Stimulated activated CD8-positive, alpha-beta memory T cell treated with anti-CD3 and anti-CD28 coated beads, Interleukin-15, amount 100 ng/mL, for 24 hours (primary cell): ENCODE measurements around the gene SRRD.
A peak's percentile ranks its signal among the peaks of the same experiment; 100 is the strongest.

ENCODE experiments used
- DNase-seq: peaks from one replicate; pipeline ENCODE4 v3.0.0-alpha.2; 2020; ENCODE audit warnings: low read depth

Gene SRRD

GRCh38 chr22:26482161-26482560, 1.5 kb upstream of the SRRD start:
- DNase-seq = no peak

GRCh38 chr22:26483043-26483438, 636 bp upstream of the SRRD start:
- no peak for DNase-seq

GRCh38 chr22:26484360-26484706, 656 bp downstream of the SRRD start:
- DNase-seq = no peak

GRCh38 chr22:26485013-26485412, 1.3 kb downstream of the SRRD start:
- no peak for DNase-seq

GRCh38 chr22:26485806-26486390, 2.2 kb downstream of the SRRD start:
- DNase-seq = no peak

GRCh38 chr22:26486394-26486793, 2.7 kb downstream of the SRRD start:
- no peak for DNase-seq

- DNase-seq = no peak
Observed at GRCh38 chr22:26487996-26488395, 4.3 kb downstream of the SRRD start.

GRCh38 chr22:26489447-26490036, 5.9 kb downstream of the SRRD start:
- DNase-seq = no peak

GRCh38 chr22:26492220-26492619, 8.5 kb downstream of the SRRD start:
- no peak for DNase-seq

GRCh38 chr22:26494506-26494905, 10.8 kb downstream of the SRRD start:
- DNase-seq = no peak

- DNase-seq = no peak
Observed at GRCh38 chr22:26496456-26496855, 12.8 kb downstream of the SRRD start.

- DNase-seq = no peak
Observed at GRCh38 chr22:26499188-26499703, 15.6 kb downstream of the SRRD start.

- no peak for DNase-seq
Observed at GRCh38 chr22:26501996-26502395, 18.3 kb downstream of the SRRD start.

GRCh38 chr22:26502688-26503561, 19.2 kb downstream of the SRRD start:
- DNase-seq = no peak

GRCh38 chr22:26503758-26504157, 20.1 kb downstream of the SRRD start:
- no peak for DNase-seq

GRCh38 chr22:26508148-26508547, 24.5 kb downstream of the SRRD start:
- DNase-seq = no peak

GRCh38 chr22:26512149-26512793, 28.6 kb downstream of the SRRD start, which contains the start of gene TFIP11:
TSS of gene TFIP11 (minus strand) at chr22:26512473. CDS start at chr22:26510272, 2,201 bp downstream.
- peak; percentile 94 for DNase-seq

- no peak for DNase-seq
Observed at GRCh38 chr22:26513838-26514237, 30.2 kb downstream of the SRRD start.

- DNase-seq = no peak
Observed at GRCh38 chr22:26514419-26515161, 30.9 kb downstream of the SRRD start.

- no peak for DNase-seq
Observed at GRCh38 chr22:26515931-26516330, 32.3 kb downstream of the SRRD start.

GRCh38 chr22:26516503-26516902, 32.8 kb downstream of the SRRD start:
- no peak for DNase-seq

- no peak for DNase-seq
Observed at GRCh38 chr22:26517429-26517828, 33.8 kb downstream of the SRRD start.
